ENCODE data around the gene NAA16.
"Not testable (repeated sequence)": the region's sequence is repeated elsewhere in the genome, so short reads cannot be mapped to it uniquely, and the experiment has no call there.

NAA16 gene

GRCh38 chr13:41345165-41345913 lies 34.3 kb downstream of the NAA16 start:
- in situ Hi-C loops (cut with MboI; ENCODE audit: low pct_unique_long_range_greater_than_20kb, low sequenced_read_pairs), result no loop called here
- DNase-seq, result no peak

GRCh38 chr13:41345914-41346589 lies 35.0 kb downstream of the NAA16 start:
- in situ Hi-C loops (cut with MboI; ENCODE audit: low pct_unique_long_range_greater_than_20kb, low sequenced_read_pairs), result no loop called here
- no peak for DNase-seq

- in situ Hi-C loops (cut with MboI; ENCODE audit: low pct_unique_long_range_greater_than_20kb, low sequenced_read_pairs), result no loop called here
- peak; percentile 80 for DNase-seq
Observed at GRCh38 chr13:41352935-41353840, 42.1 kb downstream of the NAA16 start.

- no peak for DNase-seq
- in situ Hi-C loops (cut with MboI; ENCODE audit: low pct_unique_long_range_greater_than_20kb, low sequenced_read_pairs), result no loop called here
Observed at GRCh38 chr13:41354416-41354815, 43.3 kb downstream of the NAA16 start.

DNA sequence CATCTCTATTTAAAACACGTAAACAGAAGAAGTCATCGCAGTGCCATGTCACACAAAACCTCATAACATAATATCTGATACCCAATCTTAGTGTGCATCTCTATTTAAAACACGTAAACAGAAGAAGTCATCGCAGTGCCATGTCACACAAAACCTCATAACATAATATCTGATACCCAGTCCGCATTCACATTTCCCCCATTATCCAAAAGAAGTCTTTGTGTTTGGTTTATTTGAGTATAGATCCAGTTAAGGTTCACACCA lies 45.2 kb downstream of the NAA16 start:
- in situ Hi-C loops (cut with MboI; ENCODE audit: low pct_unique_long_range_greater_than_20kb, low sequenced_read_pairs); DNase-seq: not testable (repeated sequence)

GRCh38 chr13:41356786-41357185 lies 45.7 kb downstream of the NAA16 start:
- DNase-seq, result no peak

DNA sequence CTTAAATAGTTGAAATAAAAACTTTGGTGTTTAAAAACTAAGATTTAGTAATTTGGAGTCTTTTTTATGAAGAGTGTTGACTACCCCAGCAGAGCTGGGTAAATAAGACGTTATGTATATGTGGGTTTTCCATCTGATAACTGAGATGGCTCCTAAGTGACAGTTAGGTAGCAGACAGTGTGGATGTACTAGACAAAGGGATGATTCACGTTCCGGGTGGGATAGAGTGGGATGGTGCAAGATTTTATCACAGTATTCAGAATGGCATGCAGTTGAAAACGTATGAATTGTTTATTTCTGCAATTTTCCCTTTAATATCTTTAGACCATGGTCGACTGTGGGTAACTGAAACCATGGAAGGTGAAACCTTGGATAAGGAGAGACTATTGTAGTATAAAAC lies 50.4 kb downstream of the NAA16 start:
- no peak for DNase-seq
- in situ Hi-C loops (cut with MboI; ENCODE audit: low pct_unique_long_range_greater_than_20kb, low sequenced_read_pairs), result no loop called here

More at GRCh38 chr13:41356786-41357185, 45.7 kb downstream of the NAA16 start:
- in situ Hi-C loops (cut with MboI; ENCODE audit: low pct_unique_long_range_greater_than_20kb, low sequenced_read_pairs), result no loop called here

DNA sequence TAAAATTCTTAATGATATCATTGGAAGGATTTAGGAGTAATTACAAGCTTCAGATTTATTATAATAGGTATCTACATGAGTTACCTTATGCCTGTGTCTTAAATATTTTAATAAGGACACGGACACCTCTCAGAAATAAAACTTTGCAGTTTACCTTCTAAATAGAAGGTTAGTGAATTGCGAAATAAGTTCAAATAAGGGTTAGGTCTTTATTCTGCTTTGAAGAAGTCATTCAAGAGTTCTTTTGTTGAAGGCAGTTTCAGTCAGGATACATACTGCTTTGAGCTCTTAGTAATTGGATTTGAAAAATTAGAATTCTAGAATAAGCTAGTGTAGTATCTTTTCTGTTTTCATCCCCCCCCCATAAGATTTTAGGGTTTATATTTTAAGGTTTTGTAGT lies 53.0 kb downstream of the NAA16 start:
- DNase-seq, result no peak
- in situ Hi-C loops (cut with MboI; ENCODE audit: low pct_unique_long_range_greater_than_20kb, low sequenced_read_pairs), result no loop called here

GRCh38 chr13:41365631-41366030 lies 54.6 kb downstream of the NAA16 start:
- no peak for DNase-seq
- in situ Hi-C loops (cut with MboI; ENCODE audit: low pct_unique_long_range_greater_than_20kb, low sequenced_read_pairs), result no loop called here

DNA sequence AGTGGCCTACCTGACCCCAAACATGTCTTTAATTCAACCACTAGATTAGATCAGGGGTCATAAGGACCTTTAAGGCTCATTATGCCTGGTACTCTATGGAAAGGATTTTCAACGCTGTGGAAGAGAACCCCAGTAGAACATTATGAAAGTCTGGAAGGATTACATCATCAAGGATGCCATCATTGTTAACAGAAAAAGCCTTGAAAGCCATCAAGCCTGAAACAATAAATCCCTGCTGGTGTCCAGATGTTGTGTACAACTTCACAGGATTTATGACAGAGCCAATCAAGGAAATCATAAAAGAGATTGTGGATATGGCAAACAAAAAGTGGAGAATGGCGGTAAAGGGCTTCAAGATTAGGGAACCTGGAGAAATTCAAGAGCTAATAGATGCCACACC lies 59.7 kb downstream of the NAA16 start:
- in situ Hi-C loops (cut with MboI; ENCODE audit: low pct_unique_long_range_greater_than_20kb, low sequenced_read_pairs), result no loop called here
- no peak for DNase-seq

- in situ Hi-C loops (cut with MboI; ENCODE audit: low pct_unique_long_range_greater_than_20kb, low sequenced_read_pairs), result no loop called here
Observed at GRCh38 chr13:41377446-41377845, 66.4 kb downstream of the NAA16 start.

GRCh38 chr13:41382431-41382830 lies 71.4 kb downstream of the NAA16 start:
- no peak for DNase-seq
- in situ Hi-C loops (cut with MboI; ENCODE audit: low pct_unique_long_range_greater_than_20kb, low sequenced_read_pairs), result no loop called here

More at GRCh38 chr13:41377446-41377845, 66.4 kb downstream of the NAA16 start:
- no peak for DNase-seq

GRCh38 chr13:41383386-41383785 lies 72.3 kb downstream of the NAA16 start:
- in situ Hi-C loops (cut with MboI; ENCODE audit: low pct_unique_long_range_greater_than_20kb, low sequenced_read_pairs), result no loop called here

DNA sequence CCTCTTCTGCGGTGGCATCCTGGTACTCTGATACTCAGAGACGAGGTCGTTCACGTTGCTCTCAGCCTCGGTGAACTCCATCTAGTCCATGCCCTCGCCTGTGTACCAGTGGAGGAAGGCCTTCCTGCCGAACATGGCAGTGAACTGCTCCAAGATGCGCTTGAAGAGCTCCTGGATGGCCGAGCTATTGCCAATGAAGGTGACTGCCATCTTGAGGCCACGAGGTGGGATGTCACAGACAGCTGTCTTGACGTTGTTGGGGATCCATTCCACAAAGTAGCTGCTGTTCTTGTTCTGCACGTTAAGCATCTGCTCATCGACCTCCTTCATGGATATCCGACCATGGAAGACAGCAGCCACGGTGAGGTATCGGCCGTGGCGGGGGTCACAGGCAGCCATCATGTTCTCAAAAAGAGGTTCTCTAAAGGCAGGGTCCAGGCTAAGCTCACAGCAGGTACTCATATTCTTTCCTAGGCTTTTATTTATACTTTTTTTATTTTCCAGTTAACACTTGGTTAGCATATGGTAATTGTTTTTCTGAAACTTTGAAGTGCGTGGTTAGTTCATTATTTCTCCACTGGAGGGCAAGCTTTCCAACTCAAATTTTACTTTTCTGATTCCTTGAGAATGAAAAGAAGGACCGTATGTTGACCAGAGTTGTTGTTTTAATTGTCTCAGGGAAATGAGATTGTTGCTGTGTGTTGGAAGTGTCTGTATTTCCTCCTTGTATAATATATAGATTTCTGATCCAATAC lies 73.9 kb downstream of the NAA16 start:
- peak; percentile 33 for DNase-seq
- in situ Hi-C loops (cut with MboI; ENCODE audit: low pct_unique_long_range_greater_than_20kb, low sequenced_read_pairs), result no loop called here

More at GRCh38 chr13:41383386-41383785, 72.3 kb downstream of the NAA16 start:
- no peak for DNase-seq

DNA sequence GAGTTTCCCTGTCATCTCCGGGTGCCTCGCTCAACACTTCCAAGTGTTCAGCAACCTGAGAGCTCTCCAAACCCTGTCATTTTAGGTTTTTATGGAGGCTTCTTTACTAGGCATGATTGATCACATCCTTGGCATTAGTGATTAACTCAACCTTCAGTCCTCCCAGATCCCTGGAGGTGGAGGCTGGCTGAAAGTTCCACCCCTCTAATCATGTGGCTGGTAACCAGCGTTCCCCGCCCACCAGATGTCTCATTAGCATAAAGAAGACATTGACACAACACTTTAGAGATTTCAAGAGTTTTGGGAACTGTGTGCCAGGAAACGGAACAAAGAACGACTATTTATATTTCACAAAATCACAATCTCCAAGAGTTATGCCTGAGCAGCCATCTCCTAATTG lies 75.1 kb downstream of the NAA16 start:
- in situ Hi-C loops (cut with MboI; ENCODE audit: low pct_unique_long_range_greater_than_20kb, low sequenced_read_pairs), result no loop called here
- no peak for DNase-seq

GRCh38 chr13:41387576-41387975 lies 76.5 kb downstream of the NAA16 start:
- in situ Hi-C loops (cut with MboI; ENCODE audit: low pct_unique_long_range_greater_than_20kb, low sequenced_read_pairs), result no loop called here
- no peak for DNase-seq

- in situ Hi-C loops (cut with MboI; ENCODE audit: low pct_unique_long_range_greater_than_20kb, low sequenced_read_pairs), result no loop called here
Observed at GRCh38 chr13:41388143-41388881, 77.2 kb downstream of the NAA16 start.

GRCh38 chr13:41389580-41389979 lies 78.5 kb downstream of the NAA16 start:
- in situ Hi-C loops (cut with MboI; ENCODE audit: low pct_unique_long_range_greater_than_20kb, low sequenced_read_pairs), result no loop called here
- DNase-seq, result no peak

More at GRCh38 chr13:41388143-41388881, 77.2 kb downstream of the NAA16 start:
- no peak for DNase-seq

DNA sequence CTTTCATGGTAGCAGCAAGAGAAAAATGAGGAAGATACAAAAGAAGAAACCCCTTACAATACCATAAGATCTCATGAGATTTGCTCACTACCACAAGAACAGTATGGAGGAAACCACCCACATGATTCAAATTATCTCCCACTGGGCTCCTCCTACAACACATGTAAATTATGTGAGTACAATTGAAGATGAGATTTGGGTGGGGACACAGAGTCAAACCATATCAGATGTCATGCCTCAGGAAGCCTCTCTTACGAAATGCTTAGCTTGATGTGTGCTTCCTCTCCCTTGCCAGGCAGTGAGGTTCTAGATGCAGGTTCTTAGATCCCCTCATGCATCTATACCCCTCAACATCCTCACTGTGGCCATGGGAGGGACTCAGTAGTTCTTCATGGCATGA lies 83.1 kb downstream of the NAA16 start:
- no peak for DNase-seq
- in situ Hi-C loops (cut with MboI; ENCODE audit: low pct_unique_long_range_greater_than_20kb, low sequenced_read_pairs), result no loop called here

All from KBM-7 (cell line).